ENCODE measurements around the gene OR2D3.
"Not testable (repeated sequence)": the region's sequence is repeated elsewhere in the genome, so short reads cannot be mapped to it uniquely, and the experiment has no call there.

GRCh38 chr11:6954248-6954647 lies 33.4 kb downstream of the OR2D3 start:
- TF ChIP-seq POLR2A, CTCF (IDR thresholded peaks at IDR 0.05): not testable (repeated sequence)

Measured in esophagus squamous epithelium (tissue), 4 donors.